Endothelial cell of umbilical vein (primary cell): ENCODE measurements around the gene TRIM69. TPM values are rescaled to one million over a fixed set of nuclear protein-coding genes. Genes with fewer than 3 reads are reported as not detected.

Experiments used
- BruUV-seq: library from RNA; stranded (reverse); fragments of 400-500 nt; replicated peaks from 2 replicates; lab custom pipeline; 2021; lab: Mats Ljungman, UMichigan
- CTCF ChIA-PET: fragments of 300-600, 350-600 bp; sonication (Branson Sonifier 250); formaldehyde crosslinking; loops from one replicate; lab custom pipeline; 2021; ENCODE audit warnings: antibody characterized with exemption, inconsistent platforms; lab: Charles Lee
- POLR2A ChIA-PET: fragments of 300-600, 350-600 bp; sonication (Branson Sonifier 250); formaldehyde crosslinking; loops from one replicate; lab custom pipeline; 2021; ENCODE audit warnings: antibody characterized with exemption, inconsistent platforms; lab: Charles Lee
- DNase-seq: peaks from one replicate; pipeline ENCODE4 v3.0.0-alpha.2; 2011; ENCODE audit warnings: low read depth, low spot score
- FAIRE-seq: peaks from 2 replicates; lab custom pipeline; 2011; peaks lifted over from hg19 to GRCh38; lab: Jason Lieb, UNC
- H2AFZ ChIP-seq: 2 replicates; pipeline ENCODE4 v1.6.0; 2012; ENCODE audit warnings: low read depth, low read length, control low read depth, inconsistent platforms
- H3K27ac ChIP-seq: 2 replicates; pipeline ENCODE4 v1.5.1; 2011; ENCODE audit warnings: low read depth, mild to moderate bottlenecking, control low read depth, low read length, moderate library complexity; ENCODE audit not compliant: insufficient read depth
- H3K27me3 ChIP-seq, 2 experiments: 2 replicates each; pipeline versions ENCODE4 v1.6.0 to v1.6.1; 2011; ENCODE audit warnings: low read length in 2 of 2, mixed read lengths in 1 of 2; ENCODE audit not compliant: control insufficient read depth in 2 of 2, insufficient read depth in 2 of 2
- H3K36me3 ChIP-seq, 2 experiments: 2 replicates in 1 of 2; 3 replicates in 1 of 2; pipeline ENCODE4 v1.5.1; 2011; ENCODE audit warnings: low read length in 2 of 2, mild to moderate bottlenecking in 1 of 2, moderate library complexity in 1 of 2; ENCODE audit not compliant: control insufficient read depth in 2 of 2, insufficient read depth in 2 of 2; ENCODE audit errors: extremely low read depth in 1 of 2
- H3K4me1 ChIP-seq: 3 replicates; pipeline ENCODE4 v1.5.1; 2011; ENCODE audit warnings: mild to moderate bottlenecking, low read length; ENCODE audit not compliant: control insufficient read depth, insufficient read depth; ENCODE audit errors: extremely low read depth
- H3K4me2 ChIP-seq: 2 replicates; pipeline ENCODE4 v1.6.1; 2011; ENCODE audit warnings: low read length, control low read depth, mixed read lengths; ENCODE audit not compliant: insufficient read depth
- H3K4me3 ChIP-seq, 3 experiments: fragments of 200-600 bp in 1 of 3; sonication (generic), shearing (Covaris generic) in 1 of 3; replicated peaks in 1 of 3; 2 replicates each; pipeline ENCODE4 v1.5.1; 2011 to 2016; ENCODE audit warnings: control low read depth in 3 of 3, low read length in 3 of 3, mild to moderate bottlenecking in 2 of 3, inconsistent platforms in 1 of 3, low read depth in 1 of 3, moderate library complexity in 1 of 3; ENCODE audit not compliant: insufficient read depth in 1 of 3
- H3K79me2 ChIP-seq: 2 replicates; pipeline ENCODE4 v1.6.0; 2012; ENCODE audit warnings: low read length, inconsistent platforms; ENCODE audit not compliant: control insufficient read depth, insufficient read depth
- H3K9ac ChIP-seq: replicated peaks from 2 replicates; pipeline ENCODE3; 2011; ENCODE audit warnings: low read length, control low read depth; ENCODE audit not compliant: insufficient read depth; ENCODE audit errors: extremely low read depth
- H3K9me1 ChIP-seq: replicated peaks from 3 replicates; pipeline ENCODE4 v1.6.0; 2011; ENCODE audit warnings: mild to moderate bottlenecking, low read length; ENCODE audit not compliant: control insufficient read depth, insufficient read depth; ENCODE audit errors: extremely low read depth
- H3K9me3 ChIP-seq: replicated peaks from 2 replicates; pipeline ENCODE4 v1.5.1; 2012; ENCODE audit warnings: low read length, inconsistent platforms; ENCODE audit not compliant: control insufficient read depth, insufficient read depth
- H4K20me1 ChIP-seq: replicated peaks from 2 replicates; pipeline ENCODE3; 2011; ENCODE audit warnings: mild to moderate bottlenecking, low read length; ENCODE audit not compliant: control insufficient read depth, insufficient read depth; ENCODE audit errors: extremely low read depth
- CTCF ChIP-seq, 2 donors: IDR thresholded peaks; 1 replicate in 1 of 2; 2 replicates in 1 of 2; pipeline ENCODE4 v1.5.1; 2011; ENCODE audit warnings: low read length in 2 of 2, mild to moderate bottlenecking in 2 of 2, moderate library complexity in 2 of 2, control low read depth in 1 of 2, inconsistent platforms in 1 of 2, low read depth in 1 of 2; ENCODE audit not compliant: insufficient read depth in 1 of 2; ENCODE audit errors: extremely low read depth in 1 of 2
- EZH2 ChIP-seq: IDR thresholded peaks from 2 replicates; pipeline ENCODE4 v1.6.1; 2012; ENCODE audit warnings: borderline replicate concordance, low read depth, mild to moderate bottlenecking, moderate library complexity, low read length, inconsistent platforms; ENCODE audit not compliant: severe bottlenecking
- FOS ChIP-seq: IDR thresholded peaks from 2 replicates; pipeline ENCODE4 v1.6.1; 2011; ENCODE audit warnings: mild to moderate bottlenecking, low read length, moderate library complexity, borderline replicate concordance; ENCODE audit not compliant: insufficient read depth
- GATA2 ChIP-seq: IDR thresholded peaks from 2 replicates; pipeline ENCODE4 v1.7.0; 2011; ENCODE audit warnings: low read depth, mild to moderate bottlenecking, moderate library complexity, mixed read lengths, low read length; ENCODE audit not compliant: insufficient read length, insufficient read depth
- JUN ChIP-seq: IDR thresholded peaks from 2 replicates; pipeline ENCODE4 v1.6.1; 2011; ENCODE audit warnings: borderline replicate concordance, low read depth; ENCODE audit not compliant: insufficient read length, insufficient read depth
- MAX ChIP-seq: IDR thresholded peaks from 2 replicates; pipeline ENCODE4 v1.6.1; 2011; ENCODE audit not compliant: insufficient read depth, insufficient read length
- MYC ChIP-seq: IDR thresholded peaks from one replicate; pipeline ENCODE4 v1.6.1; 2011; ENCODE audit warnings: mild to moderate bottlenecking, low read depth, low read length
- POLR2A ChIP-seq: IDR thresholded peaks from 2 replicates; pipeline ENCODE4 v1.6.1; 2012; ENCODE audit warnings: low read depth, mild to moderate bottlenecking, control low read depth, low read length
- POLR2AphosphoS5 ChIP-seq: IDR thresholded peaks from 2 replicates; pipeline ENCODE4 v1.6.1; 2012; ENCODE audit warnings: low read depth, mild to moderate bottlenecking, control low read depth, low read length, moderate library complexity; ENCODE audit not compliant: insufficient read depth
- dilution Hi-C: fragments of 300-500 bp; cut with MboI; formaldehyde crosslinking; loops from one replicate; pipeline ENCODE4 v1.15.0; 2019; ENCODE audit warnings: low sequenced_read_pairs; ENCODE audit not compliant: extremely low pct_ligation_motif_present
- intact Hi-C: fragments of 100-400 bp; cut with micrococcal nuclease; formaldehyde crosslinking; loops from one replicate; pipeline ENCODE4 v1.10.0; 2022
- polyA plus RNA-seq, 4 experiments: library from polyadenylated mRNA; depleted of rRNA in 3 of 4; stranded (reverse) in 3 of 4; unstranded in 1 of 4; fragments of >200 nt; gene quantifications; 2 replicates each; pipeline versions ENCODE4 v1.2.1 to v1.2.3, GENCODE V29; 2011 to 2012; ENCODE audit warnings: missing spikeins in 1 of 4
- total RNA-seq: library from RNA; stranded (reverse); gene quantifications from 2 replicates; pipeline ENCODE4 v1.2.3, GENCODE V29; 2021

TRIM69 gene
- total and polyA plus RNA-seq, 2 donors (not counting 3 experiments of a cell fraction or from before 2014, with no cell fraction given): 4.8 to 13.0 TPM

- no peak for TF ChIP-seq MAX
- peak; percentile 16 for TF ChIP-seq CTCF (IDR thresholded peaks at IDR 0.05; ENCODE audit: extremely low read depth in 1 of 2, insufficient read depth in 1 of 2, low read depth in 1 of 2, low read length in 2 of 2)
- no peaks in the 10 kb centered on the region for H3K36me3 ChIP-seq
- H3K27ac ChIP-seq: no peak overlapping the region
- H4K20me1 ChIP-seq: no peaks in the 10 kb centered on the region
- FAIRE-seq (no peak), DNase-seq (peak; percentile 53)
- H3K4me2 ChIP-seq: no peak overlapping the region
- H3K9ac ChIP-seq: no peak overlapping the region
- no TSS peak for BruUV-seq
- H3K9me3 ChIP-seq: no peaks in the 10 kb centered on the region
- H3K4me1 ChIP-seq: peaks cover 11% of the 10 kb centered on the region
- H3K9me1 ChIP-seq: no peaks in the 10 kb centered on the region
- dilution Hi-C loops (no loop called here), intact Hi-C loops (no loop called here)
- H3K4me3 ChIP-seq: no peak overlapping the region
- no peaks in the 10 kb centered on the region for H3K27me3 ChIP-seq
- CTCF ChIA-PET: interaction anchor here (1.0 to 2.4 kb wide), 3 partner anchors 8 to 55 kb away, joined by 4 to 10 read pairs (median 9); no protein-coding TSS in a partner anchor
- POLR2A ChIA-PET: no interaction called here
- H3K79me2 ChIP-seq: no peaks in the 10 kb centered on the region
- no peak overlapping the region for H2AFZ ChIP-seq
Measured at GRCh38 chr15:44798826-44799225, 62.5 kb downstream of the TRIM69 start.

- POLR2A ChIA-PET: no interaction called here
- CTCF ChIA-PET: no interaction called here
Measured at GRCh38 chr15:44801364-44801763, 65.0 kb downstream of the TRIM69 start.

More at GRCh38 chr15:44801364-44801763, 65.0 kb downstream of the TRIM69 start:
- H3K27me3 ChIP-seq: no peaks in the 10 kb centered on the region
- no peak overlapping the region for H3K4me2 ChIP-seq
- no peak overlapping the region for H2AFZ ChIP-seq
- dilution Hi-C loops: no loop called here
- no peak overlapping the region for H3K4me3 ChIP-seq
- TF ChIP-seq POLR2AphosphoS5 (no peak), CTCF (IDR thresholded peaks at IDR 0.05; ENCODE audit: extremely low read depth in 1 of 2, insufficient read depth in 1 of 2, low read depth in 1 of 2, low read length in 2 of 2) (no peak), MAX (no peak), POLR2A (no peak), MYC (no peak), GATA2 (no peak), JUN (no peak), FOS (no peak), EZH2 (no peak)
- no peak for DNase-seq
- BruUV-seq: no TSS peak
- no peaks in the 10 kb centered on the region for H3K79me2 ChIP-seq
- FAIRE-seq: no peak
- H3K9ac ChIP-seq: no peak overlapping the region
- no peaks in the 10 kb centered on the region for H3K36me3 ChIP-seq
- intact Hi-C loops: loop anchor here (5.0 kb wide), 1 partner anchor 51 kb away; no protein-coding TSS in a partner anchor
- H3K27ac ChIP-seq: no peak overlapping the region
- H3K9me1 ChIP-seq: no peaks in the 10 kb centered on the region
- peaks cover 21% of the 10 kb centered on the region for H3K4me1 ChIP-seq
- no peaks in the 10 kb centered on the region for H4K20me1 ChIP-seq
- H3K9me3 ChIP-seq: no peaks in the 10 kb centered on the region
